OCI-LY3 (cell line): Measurements from ENCODE around the gene LCOR.

Experiments used
- EZH2phosphoT487 ChIP-seq: fragments of 200-600 bp; shearing (Covaris generic); IDR thresholded peaks from 2 replicates; pipeline ENCODE4 v1.6.1; 2018; ENCODE audit warnings: antibody characterized with exemption, mixed run types, low read depth
- TF ChIP-seq, protein P1 (sequence below): fragments of 200-600, 300-600 bp; sonication (generic); IDR thresholded peaks from 2 replicates; pipeline ENCODE4 v1.5.1; 2014; ENCODE audit warnings: antibody characterized with exemption, low read length, low read depth

DNA sequence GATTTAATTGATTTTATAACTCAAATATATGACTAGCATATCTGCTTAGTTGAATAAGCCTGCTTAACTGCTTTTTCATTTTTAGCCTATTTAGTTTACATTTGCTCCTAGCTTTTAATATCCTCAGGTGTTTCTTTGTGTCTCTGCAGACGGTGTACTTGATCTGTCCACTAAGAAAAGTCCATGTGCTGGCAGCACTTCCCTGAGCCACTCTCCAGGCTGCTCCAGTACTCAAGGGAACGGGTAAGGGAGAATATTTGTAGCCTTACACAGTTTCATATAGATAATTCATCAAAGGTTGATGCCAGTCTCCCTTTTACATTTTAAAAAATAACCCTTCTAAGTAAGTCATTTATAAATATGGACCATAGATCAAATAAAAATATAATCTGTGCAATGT is 119.9 kb downstream of the LCOR start:
- TF ChIP-seq, protein P1, sequence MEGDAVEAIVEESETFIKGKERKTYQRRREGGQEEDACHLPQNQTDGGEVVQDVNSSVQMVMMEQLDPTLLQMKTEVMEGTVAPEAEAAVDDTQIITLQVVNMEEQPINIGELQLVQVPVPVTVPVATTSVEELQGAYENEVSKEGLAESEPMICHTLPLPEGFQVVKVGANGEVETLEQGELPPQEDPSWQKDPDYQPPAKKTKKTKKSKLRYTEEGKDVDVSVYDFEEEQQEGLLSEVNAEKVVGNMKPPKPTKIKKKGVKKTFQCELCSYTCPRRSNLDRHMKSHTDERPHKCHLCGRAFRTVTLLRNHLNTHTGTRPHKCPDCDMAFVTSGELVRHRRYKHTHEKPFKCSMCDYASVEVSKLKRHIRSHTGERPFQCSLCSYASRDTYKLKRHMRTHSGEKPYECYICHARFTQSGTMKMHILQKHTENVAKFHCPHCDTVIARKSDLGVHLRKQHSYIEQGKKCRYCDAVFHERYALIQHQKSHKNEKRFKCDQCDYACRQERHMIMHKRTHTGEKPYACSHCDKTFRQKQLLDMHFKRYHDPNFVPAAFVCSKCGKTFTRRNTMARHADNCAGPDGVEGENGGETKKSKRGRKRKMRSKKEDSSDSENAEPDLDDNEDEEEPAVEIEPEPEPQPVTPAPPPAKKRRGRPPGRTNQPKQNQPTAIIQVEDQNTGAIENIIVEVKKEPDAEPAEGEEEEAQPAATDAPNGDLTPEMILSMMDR: no peak
- TF ChIP-seq EZH2phosphoT487: no peak
